Testis (tissue), 2 donors: Measurements from ENCODE around the gene GLI1.

Source experiments
- POLR2A ChIP-seq: fragments of 450-650 bp; IDR thresholded peaks from one replicate; pipeline ENCODE4 v1.6.1; 2017; ENCODE audit warnings: antibody characterized with exemption, mild to moderate bottlenecking, moderate library complexity
- TF ChIP-seq, protein P1 (sequence below), 3 experiments: fragments of 450-650 bp in 2 of 3; fragments of 200-600 bp in 1 of 3; sonication (generic) in 1 of 3; IDR thresholded peaks; one replicate each; pipeline ENCODE4 v1.5.1; 2016 to 2019; ENCODE audit warnings: antibody characterized with exemption in 3 of 3, mild to moderate bottlenecking in 2 of 3, moderate library complexity in 1 of 3

DNA sequence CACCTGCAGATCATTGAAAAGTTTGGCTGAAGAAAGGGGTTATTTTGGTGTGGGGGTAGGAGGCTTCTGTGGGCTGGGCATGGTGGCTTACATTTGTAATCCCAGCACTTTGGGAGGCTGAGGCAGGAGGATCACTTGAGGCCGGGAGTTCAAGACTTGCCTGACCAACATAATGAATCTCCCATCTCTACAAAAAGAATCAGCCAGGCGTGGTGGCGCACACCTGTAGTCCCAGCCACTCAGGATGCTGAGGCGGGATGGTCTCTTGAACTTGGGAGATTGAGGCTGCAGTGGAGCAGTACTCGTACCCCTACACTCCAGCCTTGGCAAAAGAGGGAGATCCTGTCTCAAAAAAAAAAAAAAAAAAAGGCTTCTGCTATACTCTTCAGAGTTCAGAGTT, 53.7 kb downstream of the GLI1 start:
- no peak for TF ChIP-seq POLR2A
- TF ChIP-seq, protein P1, sequence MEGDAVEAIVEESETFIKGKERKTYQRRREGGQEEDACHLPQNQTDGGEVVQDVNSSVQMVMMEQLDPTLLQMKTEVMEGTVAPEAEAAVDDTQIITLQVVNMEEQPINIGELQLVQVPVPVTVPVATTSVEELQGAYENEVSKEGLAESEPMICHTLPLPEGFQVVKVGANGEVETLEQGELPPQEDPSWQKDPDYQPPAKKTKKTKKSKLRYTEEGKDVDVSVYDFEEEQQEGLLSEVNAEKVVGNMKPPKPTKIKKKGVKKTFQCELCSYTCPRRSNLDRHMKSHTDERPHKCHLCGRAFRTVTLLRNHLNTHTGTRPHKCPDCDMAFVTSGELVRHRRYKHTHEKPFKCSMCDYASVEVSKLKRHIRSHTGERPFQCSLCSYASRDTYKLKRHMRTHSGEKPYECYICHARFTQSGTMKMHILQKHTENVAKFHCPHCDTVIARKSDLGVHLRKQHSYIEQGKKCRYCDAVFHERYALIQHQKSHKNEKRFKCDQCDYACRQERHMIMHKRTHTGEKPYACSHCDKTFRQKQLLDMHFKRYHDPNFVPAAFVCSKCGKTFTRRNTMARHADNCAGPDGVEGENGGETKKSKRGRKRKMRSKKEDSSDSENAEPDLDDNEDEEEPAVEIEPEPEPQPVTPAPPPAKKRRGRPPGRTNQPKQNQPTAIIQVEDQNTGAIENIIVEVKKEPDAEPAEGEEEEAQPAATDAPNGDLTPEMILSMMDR (IDR thresholded peaks at IDR 0.05), result no peak
